HG02870 (cell line): ENCODE measurements around the gene NPHP1.
A peak's percentile ranks its signal among the peaks of the same experiment; 100 is the strongest.
"Not testable (repeated sequence)": the region's sequence is repeated elsewhere in the genome, so short reads cannot be mapped to it uniquely, and the experiment has no call there.

Experiments
- ATAC-seq: cut with Tn5 transposase; IDR thresholded peaks from one replicate; pipeline ENCODE4 v1.9.1; 2021; ENCODE audit warnings: mild to moderate bottlenecking, moderate library complexity; ENCODE audit not compliant: unreplicated experiment

The NPHP1 gene

DNA sequence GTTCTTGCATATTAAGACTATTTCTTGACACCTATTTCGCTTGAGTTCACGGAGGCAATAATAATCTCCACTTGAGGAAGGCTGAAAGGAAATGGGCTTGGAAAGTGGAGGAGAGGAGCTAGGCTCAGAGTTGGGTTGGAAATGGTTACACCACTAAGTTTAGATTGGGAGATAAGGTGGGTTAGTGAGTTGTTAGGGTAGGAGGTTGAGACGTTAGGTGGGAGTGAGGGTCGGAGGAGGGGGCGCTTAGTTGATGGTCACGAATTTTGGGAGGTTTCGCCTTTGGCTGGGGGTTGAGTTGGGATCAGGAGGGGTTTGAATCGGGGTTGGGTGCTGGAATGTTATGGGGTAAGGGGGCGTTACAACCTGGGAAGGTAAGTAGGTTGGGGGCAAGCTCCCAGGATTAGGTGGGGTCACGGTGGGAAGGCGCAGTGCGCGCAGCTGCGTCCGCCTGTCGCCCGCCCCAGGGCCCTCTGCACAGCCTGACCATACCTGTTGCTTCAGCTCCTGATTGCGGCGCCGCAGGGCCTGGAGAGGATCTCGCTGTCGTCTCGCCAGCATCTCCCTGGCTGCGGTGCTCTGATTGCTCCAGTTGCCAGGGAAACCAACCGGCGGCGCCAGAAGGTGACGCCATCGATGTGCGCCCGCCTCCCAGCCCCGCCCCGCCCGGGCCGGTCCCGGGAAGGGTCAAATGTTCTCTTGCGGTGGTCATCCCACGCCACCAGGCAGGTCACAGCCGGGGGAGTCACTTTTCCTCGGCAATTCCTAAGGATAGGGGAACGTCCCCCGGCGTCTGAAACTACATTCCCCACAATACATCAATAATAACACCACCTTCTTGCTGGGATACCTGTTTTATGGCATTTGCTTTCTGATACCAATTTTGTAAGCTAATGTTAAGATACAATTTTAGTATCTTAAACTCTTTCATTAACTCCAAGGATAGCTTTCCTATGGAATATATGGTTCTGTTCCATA is at the start of gene NPHP1:
NPHP1 (minus strand) TSS at position 606 of the 978 bp plus-strand sequence; CDS start at position 561, 45 bp downstream.
- ATAC-seq, result peak; percentile 95

DNA sequence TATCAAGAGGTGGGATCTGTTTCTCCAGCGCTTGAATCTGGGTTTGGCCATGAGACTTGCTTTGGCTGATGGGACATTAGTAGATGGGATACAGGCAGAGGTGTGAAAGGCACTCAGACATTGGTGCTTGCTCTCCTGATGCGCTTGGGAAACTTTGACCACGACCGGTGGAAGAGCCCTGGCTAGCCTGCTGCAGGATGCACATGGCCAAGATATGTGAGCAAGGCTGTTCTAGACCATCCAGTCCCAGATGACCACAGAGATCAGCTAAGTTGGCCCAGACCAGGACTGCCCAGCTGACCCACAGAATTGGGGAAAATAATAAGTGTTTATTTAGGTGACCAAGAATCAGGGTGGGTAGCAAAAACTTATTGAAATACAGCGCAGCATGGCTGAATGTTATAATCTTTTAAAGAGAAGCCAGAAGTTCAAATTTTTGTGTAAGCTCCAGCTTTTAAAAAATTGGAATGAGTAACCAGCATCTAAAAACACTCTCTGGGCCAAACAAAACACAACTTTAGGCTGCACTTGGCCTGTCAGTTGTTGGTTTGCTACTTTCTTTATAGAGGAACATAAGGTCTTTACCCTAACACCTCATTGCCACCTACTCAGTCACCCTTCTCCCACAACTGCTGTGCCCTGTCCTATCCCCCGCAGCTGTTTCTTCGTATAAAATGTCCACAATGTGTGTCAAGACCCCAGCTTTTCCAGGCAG is 43.4 kb upstream of the NPHP1 start:
- not testable (repeated sequence) for ATAC-seq

DNA sequence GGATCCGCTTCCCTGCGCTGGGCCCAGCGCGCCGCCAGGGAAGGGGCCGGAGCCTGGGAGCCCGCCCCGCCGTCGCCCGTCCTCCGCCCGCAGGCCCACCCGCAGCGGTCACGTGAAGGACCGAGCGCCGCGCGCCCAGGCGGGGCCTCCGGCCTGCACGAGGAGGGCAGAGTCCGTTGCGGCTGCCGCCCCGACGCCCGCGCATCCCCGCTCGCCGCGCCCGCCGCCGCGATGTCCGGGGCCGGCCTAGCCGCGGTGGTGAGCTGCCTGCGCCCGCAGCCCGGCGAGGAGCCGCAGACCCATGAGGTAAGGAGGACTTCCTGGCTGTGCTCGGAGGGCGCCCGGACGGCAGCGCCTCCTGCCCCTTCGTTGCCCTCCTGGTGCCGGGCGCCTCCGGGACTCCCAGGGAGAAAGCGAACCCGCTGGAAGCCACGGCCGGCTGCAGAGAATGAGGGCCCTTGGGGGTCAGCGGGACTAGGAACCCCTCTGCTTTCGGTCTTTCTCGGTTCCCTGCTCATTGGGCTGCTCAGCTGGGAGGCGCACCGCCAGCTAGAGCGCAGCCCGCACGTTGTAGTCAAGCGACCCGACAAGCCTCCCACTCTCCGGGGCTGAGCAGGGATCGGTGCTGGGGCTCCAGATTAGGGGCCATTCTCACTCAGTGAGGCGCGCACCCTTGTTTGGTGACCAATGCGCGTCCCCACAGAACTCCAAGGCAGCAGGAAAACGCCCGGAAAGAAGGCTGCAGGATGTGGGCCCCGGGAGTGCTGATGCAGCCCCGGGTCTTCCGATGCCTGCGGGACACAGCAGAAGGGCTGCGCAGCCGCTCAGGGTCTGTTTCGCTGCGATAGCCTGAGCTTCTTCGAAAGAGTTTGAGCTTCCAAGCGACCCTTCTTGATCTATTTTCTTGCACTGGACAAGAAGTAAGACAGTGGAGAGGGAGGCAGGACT is 40.9 kb upstream of the NPHP1 start:
- ATAC-seq, result not testable (repeated sequence)

DNA sequence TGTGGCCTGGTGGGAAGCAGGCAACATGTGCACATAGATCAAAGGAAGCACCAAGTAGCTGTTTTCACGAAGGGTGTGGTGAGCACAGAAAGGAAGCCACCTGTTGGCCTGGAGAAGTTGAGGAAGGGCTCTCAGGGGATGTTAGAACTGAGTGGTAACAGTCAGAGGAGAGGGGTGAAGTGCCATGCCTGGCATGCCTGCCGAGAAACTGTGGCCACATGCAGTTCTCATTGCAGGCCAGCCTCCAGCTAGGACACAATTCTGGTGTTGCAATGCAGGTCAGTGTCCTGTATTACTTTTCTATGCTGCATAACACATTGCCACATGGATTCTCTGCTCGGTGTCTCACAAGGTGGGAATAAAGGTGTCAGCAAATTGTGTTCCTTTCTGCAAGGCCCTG is 38.5 kb upstream of the NPHP1 start:
- ATAC-seq, result not testable (repeated sequence)

DNA sequence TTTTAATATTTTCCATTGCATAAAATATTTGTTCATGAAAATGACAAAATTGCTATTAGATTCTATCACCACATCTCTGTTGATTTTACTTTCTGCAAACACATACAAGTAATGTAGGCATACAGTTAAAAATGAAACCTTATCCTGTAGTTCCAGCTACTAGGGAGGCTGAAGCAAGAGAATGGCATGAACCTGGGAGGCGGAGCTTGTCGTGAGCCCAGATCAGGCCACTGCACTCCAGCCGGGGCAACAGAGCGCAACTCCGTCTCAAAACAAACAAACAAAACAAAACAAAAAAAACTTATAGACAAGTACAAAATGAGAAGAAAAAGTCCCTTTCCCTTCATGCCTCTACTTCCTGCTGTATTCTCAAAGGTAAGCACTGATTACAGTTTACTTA is 29.7 kb upstream of the NPHP1 start:
- not testable (repeated sequence) for ATAC-seq

DNA sequence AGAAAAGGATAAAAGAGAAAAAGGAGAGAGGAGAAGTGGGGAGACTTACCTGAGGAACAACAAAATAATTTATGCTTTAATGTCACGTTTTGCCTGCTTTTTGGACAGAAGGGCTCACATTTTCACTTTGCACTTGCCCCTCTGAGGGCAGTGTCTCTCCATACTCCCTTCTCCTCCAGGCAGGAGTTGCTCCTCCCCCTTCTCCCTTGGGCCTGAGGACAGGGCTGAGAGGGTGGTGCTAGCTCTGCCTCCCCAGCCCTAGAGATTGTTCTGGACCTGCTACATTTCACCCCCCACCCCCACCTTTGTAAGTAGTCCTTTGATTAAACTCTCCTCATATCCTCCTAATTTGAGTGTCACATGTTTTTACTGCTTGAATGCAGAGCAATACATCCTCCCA is 25.1 kb upstream of the NPHP1 start:
- not testable (repeated sequence) for ATAC-seq

DNA sequence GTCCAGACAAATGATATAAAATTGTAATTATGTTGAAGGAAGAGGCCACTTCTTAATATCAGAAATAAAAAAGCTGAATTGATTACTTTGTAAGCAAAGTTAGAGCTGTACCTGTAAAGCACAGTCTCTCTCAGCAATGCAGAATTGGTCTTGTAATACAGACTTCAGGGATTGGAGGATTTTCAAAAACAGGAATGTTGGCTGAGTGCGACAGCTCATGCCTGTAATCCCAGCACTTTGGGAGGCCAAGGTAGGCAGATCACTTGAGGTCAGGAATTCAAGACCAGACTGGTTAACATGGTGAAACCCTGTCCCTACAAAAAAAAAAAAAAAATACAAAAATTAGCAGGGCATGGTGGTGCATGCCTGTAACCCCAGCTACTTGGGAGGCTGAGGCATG is 17.8 kb upstream of the NPHP1 start:
- ATAC-seq, result not testable (repeated sequence)

DNA sequence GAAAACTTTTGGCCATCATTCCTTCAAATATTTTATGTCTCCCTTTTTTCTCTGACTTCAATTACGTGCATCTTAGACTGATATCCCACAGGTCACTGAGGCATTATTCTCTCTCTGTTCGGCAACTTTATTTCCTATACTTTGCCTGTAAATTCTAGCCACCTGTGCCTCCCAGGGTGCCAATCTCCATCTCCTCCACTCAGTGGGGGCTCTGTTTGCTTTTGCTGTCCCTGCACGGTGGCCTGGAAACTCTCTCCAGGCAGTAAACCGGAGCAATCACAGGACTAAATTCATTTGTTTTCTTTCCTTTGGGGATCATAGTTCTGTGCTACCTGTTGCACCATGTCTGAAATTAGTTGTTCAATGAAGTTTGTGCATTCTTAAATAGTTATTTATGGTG is 17.1 kb upstream of the NPHP1 start:
- ATAC-seq, result no peak

DNA sequence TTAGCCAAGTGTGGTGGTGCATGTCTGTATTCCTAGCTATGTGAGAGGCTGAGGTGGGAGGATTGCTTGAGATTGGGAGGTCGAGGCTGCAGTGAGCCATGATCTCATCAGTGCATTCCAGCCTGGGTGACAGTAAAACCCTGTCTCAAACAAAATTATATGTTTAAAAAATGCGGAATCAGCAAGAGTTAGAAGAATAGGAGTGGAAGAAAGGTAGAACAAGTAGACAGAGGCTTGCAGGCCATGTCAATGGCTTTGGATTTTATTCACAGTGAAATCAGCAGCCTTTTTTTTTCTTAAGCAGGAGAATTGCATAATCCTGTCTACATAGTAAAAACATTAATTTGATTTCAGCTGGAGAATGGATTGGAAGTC is 15.4 kb upstream of the NPHP1 start:
- no peak for ATAC-seq

DNA sequence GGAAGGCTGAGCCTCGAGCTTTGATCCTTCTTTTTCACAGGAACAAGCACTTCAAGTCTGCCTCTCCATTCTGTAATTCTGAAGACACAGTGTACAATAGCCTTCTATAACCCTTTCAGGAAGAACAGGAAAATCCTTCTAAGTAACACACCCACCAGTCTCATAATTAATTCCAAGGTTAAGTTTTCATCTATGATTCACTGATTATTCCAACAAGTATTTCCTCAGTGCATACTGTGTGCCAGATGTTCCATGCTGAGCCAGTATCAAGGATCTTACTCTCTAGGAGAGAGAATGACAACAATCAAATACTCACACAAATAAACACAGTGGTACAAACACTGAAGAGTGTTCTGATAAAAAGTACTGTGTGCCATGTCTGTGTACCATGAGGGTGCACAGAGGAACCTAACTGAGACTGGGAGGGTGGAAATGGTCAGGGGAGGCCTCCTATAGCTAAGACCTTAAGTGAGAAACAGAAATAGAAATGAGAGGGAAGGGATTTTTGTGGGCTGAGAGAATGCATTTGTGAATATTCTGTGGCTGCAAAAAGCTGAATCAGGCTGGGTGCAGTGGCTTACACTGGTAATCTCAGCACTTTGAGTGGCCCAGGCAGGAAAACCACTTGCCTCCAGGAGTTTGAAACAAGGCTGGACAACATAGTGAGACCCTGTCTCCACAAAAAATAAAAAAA is 14.8 kb upstream of the NPHP1 start:
- ATAC-seq, result no peak

DNA sequence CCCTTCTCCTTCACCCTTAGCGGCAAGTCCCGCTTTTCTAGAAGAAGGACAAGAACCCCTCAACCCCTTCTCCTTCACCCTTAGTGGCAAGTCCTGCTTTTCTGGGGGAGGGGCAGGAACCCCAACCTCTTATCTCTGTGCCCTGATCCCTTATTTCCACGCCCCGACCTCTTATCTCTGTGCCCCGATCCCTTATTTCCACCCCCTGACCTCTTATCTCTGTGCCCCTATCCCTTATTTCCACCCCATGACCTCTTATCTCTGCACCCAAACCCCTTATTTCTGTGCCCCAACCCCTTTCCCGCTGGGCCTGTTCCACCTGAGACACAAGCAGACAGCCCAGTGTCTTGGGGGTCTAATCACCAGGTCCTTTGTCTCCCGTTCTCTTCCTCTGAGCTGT is 14.1 kb upstream of the NPHP1 start:
- ATAC-seq, result not testable (repeated sequence)

DNA sequence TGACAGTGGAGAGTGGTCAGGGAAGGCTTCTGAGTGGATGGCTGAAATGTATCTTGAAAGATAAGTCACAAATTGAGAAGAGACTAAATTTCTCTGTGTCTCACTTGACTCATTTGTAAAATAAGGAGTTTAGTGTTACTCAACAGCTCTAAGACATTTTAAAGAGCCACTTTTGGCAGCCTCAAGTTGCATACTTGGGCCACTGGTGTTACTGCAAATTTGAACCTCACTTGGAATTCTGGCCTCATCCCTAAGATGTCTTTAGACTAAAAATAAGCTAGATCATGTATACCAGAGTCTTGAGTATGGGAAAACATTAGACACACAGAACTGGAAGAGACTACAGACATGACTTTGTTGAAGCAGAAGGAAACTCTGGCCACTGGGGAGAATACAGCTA is 12.0 kb upstream of the NPHP1 start:
- no peak for ATAC-seq

DNA sequence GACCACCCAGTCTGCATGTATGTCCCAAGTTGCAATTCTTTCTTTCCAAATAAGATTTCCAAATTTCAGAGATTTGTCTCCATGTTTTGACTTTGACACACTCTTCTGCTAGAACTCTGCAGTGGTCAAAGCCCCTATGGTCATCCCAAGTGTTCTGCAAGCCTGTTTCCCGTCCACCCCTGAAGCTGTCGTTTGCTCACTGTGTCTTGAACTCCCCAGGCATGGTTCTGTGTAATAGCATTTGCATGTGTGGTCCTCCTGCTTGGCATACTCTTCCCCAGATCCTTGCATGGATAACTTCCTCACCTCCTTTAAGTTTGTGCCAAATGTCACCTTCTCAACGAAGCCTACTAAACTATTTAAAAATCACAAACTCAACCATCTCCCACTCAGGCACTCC is 11.4 kb upstream of the NPHP1 start:
- no peak for ATAC-seq

DNA sequence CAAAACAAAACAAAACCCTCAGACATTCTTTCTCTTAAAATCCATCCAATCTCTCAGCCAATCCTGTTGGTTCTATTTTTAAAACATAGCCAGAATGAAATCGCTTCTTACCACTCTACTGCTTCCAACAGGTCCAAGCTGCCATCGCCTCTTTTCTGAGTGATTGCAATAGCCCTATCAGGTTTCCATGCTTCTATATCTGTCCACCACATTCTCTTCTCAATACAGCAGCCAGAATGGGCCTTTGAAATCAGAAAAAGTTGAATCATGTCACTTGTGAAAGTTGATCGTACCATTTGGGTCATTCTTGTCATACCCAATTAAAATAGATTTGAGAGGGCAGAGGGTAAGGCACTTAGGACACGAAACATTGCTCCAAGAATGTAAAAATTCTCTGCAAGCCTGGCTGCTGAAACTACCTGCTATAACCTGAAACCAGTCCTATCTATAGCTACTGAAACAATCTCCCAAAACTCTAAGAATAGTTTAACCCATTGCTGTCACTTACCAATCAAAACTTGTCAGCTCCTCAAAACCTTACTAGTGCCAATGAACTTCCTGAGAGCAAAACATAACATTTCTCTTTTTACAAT is 10.8 kb upstream of the NPHP1 start:
- no peak for ATAC-seq

DNA sequence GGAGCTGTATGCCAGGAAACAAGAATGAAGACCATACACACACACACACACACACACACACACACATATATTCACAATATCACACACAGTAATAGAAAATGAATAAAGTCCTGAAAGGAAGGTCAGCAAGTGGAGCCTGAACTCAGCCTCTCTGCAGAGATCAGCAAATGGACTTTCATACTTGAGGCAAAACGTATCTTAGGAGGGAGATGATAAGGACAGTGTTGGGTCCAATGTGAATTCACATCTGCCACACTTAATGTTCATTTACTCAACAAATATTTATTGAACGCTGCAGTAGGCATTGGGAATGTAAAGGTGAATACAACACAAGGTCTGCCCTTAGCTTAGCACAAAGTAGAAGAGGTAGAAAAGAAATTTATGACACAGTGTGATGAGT is 10.3 kb upstream of the NPHP1 start:
- no peak for ATAC-seq

DNA sequence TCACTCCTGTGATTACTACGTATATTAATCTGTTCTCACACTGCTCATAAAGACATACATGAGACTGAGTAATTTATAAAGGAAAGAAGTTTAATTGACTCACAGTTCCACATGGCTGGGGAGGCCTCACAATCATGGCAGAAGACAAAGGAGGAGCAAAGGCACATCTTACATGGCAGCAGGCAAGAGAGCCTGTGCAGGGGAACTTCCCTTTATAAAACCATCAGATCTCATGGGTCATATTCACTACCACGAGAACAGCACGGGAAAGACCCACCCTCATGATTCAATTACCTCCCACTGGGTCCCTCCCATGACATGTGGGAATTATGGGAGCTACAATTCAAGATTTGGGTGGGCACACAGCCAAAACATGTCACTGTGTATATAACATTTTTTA is 8.7 kb upstream of the NPHP1 start:
- ATAC-seq, result not testable (repeated sequence)

DNA sequence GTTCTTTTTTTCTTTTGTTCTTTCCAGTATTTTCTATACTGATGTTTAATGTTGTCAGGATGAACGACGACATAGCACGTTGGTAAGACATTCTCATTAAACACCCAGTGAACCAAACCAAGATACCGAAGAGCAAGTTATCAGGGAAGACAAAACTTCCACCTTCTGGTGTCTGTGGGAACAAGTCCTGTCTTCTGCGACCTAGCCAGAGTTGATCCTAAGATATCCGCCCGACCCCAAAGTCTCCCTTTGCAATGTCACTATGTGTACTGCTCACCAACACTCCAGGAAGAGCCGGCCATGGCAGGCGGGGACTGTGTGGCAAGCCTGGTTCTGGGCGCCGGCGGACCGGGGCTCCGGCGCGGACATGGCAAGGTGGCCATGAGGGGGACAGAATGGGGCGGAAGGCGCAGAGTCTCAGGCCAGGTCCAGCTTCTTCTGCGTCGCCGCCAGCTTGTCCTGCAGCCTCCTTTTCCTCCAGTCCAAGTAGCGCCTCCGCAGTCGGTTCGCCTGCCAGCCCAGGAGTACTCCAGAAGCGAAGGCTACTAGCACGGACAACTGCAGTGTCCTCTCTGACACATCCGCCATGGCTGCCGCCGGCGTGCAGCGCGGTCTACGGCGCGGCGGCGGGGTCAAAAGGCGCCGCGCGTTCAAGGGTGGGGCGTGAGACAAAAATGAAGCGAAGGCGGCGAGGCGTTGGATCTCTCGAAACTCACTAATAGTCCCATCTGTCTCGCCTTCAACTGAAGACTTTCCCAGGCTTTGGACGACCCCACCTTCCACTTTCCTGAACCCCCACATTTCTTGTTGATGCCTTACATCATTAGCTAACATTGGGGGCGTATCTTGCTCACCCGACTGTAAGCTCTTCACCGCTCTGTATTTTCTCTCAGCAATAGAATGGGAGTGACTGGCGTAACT is 7.4 kb upstream of the NPHP1 start, which contains the start of gene MTLN:
MTLN (minus strand) TSS at position 610 of the 921 bp plus-strand sequence; CDS start at position 588, 22 bp downstream.
- no peak for ATAC-seq

DNA sequence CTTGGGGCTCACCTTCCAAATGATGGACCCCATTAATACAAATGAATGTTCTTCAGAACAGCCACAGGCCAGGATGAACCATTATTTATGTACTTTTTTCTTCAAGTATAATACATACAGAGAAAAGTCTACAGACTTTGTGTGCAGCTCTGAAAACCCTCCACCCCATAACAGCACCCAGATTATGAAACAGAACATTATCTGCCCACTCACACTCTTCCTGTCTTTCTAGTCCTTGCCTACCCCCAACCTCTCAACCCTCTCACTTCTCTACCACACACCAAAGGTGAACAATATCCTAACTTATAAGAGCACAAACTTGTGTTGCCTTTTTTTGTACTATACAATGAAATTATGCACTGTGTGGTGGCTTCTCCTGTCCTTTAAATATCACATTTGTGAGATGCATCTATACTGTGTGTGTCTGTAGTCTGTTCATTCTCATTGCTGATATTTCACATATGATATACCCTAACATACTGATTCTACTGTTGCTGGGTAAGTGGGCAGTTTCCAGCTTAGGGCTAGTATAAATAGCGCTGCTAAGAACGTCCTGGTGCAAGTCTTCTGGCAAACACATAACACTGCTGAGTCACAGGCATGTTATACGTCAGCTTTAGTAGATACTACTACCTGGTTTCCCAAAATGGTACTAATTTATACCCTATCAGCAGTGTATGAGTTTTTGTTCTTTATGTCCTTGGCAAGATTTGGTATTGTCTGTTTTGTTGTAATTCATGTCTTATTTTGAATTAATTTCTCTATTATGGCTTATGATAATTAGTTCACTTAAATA is 1.0 kb upstream of the NPHP1 start:
- ATAC-seq, result no peak
